Measurements from ENCODE around the gene ELL.

ELL gene

DNA sequence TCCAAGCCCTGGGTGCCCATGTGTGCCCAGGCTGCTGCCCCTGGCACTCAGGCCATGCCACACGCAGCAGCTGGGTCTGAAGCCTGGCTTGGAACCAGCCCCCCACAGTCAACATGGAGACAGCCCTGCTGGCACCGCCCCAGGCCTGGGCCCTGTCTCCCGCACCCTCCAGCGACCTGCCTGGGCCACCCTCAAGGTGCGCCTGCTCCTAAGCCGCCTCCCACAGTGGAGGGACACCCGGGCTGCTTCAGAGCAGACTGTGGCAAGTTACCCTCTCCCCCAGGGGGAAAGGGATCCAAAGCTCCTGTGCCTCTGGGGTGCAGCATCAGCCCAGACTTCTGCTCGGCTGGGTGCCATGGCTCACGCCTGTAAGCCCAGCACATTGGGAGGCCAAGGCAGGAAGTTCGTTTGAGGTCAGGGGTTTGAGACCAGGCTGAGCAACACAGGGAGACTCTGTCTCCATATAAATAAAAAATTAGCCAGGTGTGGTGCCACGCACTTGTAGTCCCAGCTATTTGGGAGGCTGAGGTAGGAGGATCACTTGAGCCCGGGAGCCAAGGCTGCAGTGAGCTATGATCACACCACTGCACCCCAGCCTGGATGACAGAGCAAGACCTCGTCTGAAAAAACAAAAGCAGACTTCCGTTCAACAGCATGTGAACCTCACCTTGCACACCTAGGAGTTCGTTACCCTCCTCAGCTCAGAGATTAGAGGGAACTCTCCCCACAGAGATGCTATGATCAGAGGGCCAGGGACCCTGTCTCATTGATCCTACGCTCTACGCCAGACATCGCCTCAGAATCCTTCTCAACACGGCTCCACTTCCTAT is 15.6 kb downstream of the ELL start:
- TF ChIP-seq TCF4 (CRISPR knock-in tag; IDR thresholded peaks at IDR 0.05; ENCODE audit: borderline replicate concordance) (no peak), ARNTL (CRISPR knock-in tag; IDR thresholded peaks at IDR 0.05; ENCODE audit: borderline replicate concordance, low read depth) (no peak), CSDC2 (CRISPR knock-in tag; IDR thresholded peaks at IDR 0.05) (no peak), ESRRG (CRISPR knock-in tag; IDR thresholded peaks at IDR 0.05) (no peak), ZNF8 (CRISPR knock-in tag; IDR thresholded peaks at IDR 0.05) (no peak)
- ATAC-seq: no peak

- ATAC-seq: no peak
- TF ChIP-seq RARB (CRISPR knock-in tag; IDR thresholded peaks at IDR 0.05) (no peak), GLIS3 (CRISPR knock-in tag; IDR thresholded peaks at IDR 0.05) (no peak), BACH2 (CRISPR knock-in tag; IDR thresholded peaks at IDR 0.05; ENCODE audit: borderline replicate concordance) (no peak), ISL1 (CRISPR knock-in tag; IDR thresholded peaks at IDR 0.05) (no peak), ZNF8 (CRISPR knock-in tag; IDR thresholded peaks at IDR 0.05) (no peak), ZFP3 (CRISPR knock-in tag; IDR thresholded peaks at IDR 0.05) (no peak), ZFP30 (CRISPR knock-in tag; IDR thresholded peaks at IDR 0.05) (no peak), ARNTL (CRISPR knock-in tag; IDR thresholded peaks at IDR 0.05; ENCODE audit: borderline replicate concordance, low read depth) (no peak), ZNF565 (CRISPR knock-in tag; conservative IDR thresholded peaks at IDR 0.05; ENCODE audit: low read depth) (no peak)
- TF ChIP-seq, protein P1, sequence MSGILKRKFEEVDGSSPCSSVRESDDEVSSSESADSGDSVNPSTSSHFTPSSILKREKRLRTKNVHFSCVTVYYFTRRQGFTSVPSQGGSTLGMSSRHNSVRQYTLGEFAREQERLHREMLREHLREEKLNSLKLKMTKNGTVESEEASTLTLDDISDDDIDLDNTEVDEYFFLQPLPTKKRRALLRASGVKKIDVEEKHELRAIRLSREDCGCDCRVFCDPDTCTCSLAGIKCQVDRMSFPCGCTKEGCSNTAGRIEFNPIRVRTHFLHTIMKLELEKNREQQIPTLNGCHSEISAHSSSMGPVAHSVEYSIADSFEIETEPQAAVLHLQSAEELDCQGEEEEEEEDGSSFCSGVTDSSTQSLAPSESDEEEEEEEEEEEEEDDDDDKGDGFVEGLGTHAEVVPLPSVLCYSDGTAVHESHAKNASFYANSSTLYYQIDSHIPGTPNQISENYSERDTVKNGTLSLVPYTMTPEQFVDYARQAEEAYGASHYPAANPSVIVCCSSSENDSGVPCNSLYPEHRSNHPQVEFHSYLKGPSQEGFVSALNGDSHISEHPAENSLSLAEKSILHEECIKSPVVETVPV (CRISPR knock-in tag; IDR thresholded peaks at IDR 0.05): no peak
- TF ChIP-seq, protein P2, sequence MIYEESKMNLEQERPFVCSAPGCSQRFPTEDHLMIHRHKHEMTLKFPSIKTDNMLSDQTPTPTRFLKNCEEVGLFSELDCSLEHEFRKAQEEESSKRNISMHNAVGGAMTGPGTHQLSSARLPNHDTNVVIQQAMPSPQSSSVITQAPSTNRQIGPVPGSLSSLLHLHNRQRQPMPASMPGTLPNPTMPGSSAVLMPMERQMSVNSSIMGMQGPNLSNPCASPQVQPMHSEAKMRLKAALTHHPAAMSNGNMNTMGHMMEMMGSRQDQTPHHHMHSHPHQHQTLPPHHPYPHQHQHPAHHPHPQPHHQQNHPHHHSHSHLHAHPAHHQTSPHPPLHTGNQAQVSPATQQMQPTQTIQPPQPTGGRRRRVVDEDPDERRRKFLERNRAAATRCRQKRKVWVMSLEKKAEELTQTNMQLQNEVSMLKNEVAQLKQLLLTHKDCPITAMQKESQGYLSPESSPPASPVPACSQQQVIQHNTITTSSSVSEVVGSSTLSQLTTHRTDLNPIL (CRISPR knock-in tag; IDR thresholded peaks at IDR 0.05; ENCODE audit: low read depth): no peak
- TF ChIP-seq, protein P3, sequence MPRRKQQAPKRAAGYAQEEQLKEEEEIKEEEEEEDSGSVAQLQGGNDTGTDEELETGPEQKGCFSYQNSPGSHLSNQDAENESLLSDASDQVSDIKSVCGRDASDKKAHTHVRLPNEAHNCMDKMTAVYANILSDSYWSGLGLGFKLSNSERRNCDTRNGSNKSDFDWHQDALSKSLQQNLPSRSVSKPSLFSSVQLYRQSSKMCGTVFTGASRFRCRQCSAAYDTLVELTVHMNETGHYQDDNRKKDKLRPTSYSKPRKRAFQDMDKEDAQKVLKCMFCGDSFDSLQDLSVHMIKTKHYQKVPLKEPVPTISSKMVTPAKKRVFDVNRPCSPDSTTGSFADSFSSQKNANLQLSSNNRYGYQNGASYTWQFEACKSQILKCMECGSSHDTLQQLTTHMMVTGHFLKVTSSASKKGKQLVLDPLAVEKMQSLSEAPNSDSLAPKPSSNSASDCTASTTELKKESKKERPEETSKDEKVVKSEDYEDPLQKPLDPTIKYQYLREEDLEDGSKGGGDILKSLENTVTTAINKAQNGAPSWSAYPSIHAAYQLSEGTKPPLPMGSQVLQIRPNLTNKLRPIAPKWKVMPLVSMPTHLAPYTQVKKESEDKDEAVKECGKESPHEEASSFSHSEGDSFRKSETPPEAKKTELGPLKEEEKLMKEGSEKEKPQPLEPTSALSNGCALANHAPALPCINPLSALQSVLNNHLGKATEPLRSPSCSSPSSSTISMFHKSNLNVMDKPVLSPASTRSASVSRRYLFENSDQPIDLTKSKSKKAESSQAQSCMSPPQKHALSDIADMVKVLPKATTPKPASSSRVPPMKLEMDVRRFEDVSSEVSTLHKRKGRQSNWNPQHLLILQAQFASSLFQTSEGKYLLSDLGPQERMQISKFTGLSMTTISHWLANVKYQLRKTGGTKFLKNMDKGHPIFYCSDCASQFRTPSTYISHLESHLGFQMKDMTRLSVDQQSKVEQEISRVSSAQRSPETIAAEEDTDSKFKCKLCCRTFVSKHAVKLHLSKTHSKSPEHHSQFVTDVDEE (CRISPR knock-in tag; IDR thresholded peaks at IDR 0.05): no peak
These were observed 16.8 kb downstream of the ELL start for GRCh38 chr19:18504886-18505610.

DNA sequence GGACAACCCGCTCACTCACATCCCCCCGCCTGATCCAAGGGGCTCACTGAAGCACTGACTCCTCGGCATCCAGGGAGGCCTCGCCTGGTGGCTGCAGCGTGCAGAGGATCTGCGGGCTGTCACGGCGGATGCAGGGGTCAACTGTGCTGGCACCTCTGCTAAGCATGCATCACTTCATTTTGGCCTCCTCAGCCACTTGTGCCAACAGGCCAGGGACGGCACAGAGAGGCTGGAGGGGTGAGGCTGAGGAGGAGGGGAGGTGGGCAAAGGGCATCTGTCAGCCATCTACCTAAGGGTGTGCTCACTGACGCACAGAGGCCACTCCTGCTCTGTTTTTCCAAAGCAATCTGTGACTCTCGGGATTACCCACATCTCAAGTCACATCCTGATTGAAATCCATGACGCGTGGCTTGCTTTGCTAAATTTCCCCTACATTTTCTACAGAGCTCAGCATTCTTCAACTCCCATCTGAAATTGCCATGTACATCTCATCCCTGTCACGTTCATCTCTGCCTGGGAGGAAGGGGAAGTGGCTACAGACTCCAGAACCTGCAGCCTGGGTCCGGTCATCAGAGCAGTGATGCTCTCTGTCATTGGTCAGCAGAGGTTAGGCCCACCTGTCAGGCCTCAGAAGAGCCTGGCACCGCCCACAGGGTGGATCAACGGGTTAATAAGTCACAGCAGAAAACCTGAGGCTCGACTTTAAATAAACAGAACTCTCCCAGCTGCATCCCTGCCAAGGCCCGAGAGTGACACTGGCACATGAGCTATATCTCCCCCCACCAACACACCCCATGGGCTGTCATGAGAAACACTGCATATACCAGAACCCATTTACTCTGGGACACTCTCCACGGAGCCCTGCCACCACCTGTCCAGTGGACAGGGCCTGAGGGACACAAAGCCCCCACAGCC is 17.6 kb downstream of the ELL start:
- no peak for ATAC-seq
- no peak for TF ChIP-seq ZFP3 (CRISPR knock-in tag; IDR thresholded peaks at IDR 0.05)
- TF ChIP-seq CSDC2 (CRISPR knock-in tag; IDR thresholded peaks at IDR 0.05): no peak
- TF ChIP-seq, protein P2 (CRISPR knock-in tag; IDR thresholded peaks at IDR 0.05; ENCODE audit: low read depth): no peak
- no peak for TF ChIP-seq ZC3H10 (CRISPR knock-in tag; IDR thresholded peaks at IDR 0.05)
- TF ChIP-seq SNAI2 (CRISPR knock-in tag; IDR thresholded peaks at IDR 0.05): no peak
- TF ChIP-seq TCF4 (CRISPR knock-in tag; IDR thresholded peaks at IDR 0.05; ENCODE audit: borderline replicate concordance): no peak
- no peak for TF ChIP-seq BACH2 (CRISPR knock-in tag; IDR thresholded peaks at IDR 0.05; ENCODE audit: borderline replicate concordance)
- no peak for TF ChIP-seq ZNF70 (CRISPR knock-in tag; IDR thresholded peaks at IDR 0.05)
- TF ChIP-seq, protein P4, sequence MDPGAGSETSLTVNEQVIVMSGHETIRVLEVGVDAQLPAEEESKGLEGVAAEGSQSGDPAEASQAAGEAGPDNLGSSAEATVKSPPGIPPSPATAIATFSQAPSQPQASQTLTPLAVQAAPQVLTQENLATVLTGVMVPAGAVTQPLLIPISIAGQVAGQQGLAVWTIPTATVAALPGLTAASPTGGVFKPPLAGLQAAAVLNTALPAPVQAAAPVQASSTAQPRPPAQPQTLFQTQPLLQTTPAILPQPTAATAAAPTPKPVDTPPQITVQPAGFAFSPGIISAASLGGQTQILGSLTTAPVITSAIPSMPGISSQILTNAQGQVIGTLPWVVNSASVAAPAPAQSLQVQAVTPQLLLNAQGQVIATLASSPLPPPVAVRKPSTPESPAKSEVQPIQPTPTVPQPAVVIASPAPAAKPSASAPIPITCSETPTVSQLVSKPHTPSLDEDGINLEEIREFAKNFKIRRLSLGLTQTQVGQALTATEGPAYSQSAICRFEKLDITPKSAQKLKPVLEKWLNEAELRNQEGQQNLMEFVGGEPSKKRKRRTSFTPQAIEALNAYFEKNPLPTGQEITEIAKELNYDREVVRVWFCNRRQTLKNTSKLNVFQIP (CRISPR knock-in tag; IDR thresholded peaks at IDR 0.05; ENCODE audit: borderline replicate concordance, low read depth): no peak
- TF ChIP-seq PPARA (CRISPR knock-in tag; IDR thresholded peaks at IDR 0.05; ENCODE audit: borderline replicate concordance): no peak
- TF ChIP-seq RARB (CRISPR knock-in tag; IDR thresholded peaks at IDR 0.05): no peak
- no peak for TF ChIP-seq GLIS3 (CRISPR knock-in tag; IDR thresholded peaks at IDR 0.05)
- no peak for TF ChIP-seq ARNTL (CRISPR knock-in tag; IDR thresholded peaks at IDR 0.05; ENCODE audit: borderline replicate concordance, low read depth)
- TF ChIP-seq, protein P3 (CRISPR knock-in tag; IDR thresholded peaks at IDR 0.05): no peak
- TF ChIP-seq, protein P1 (CRISPR knock-in tag; IDR thresholded peaks at IDR 0.05): no peak

Measured in SK-N-SH treated with all-trans-retinoic acid at 6 μM for 48 hours (cell line).